ENCODE results near the gene TUBB4A. TPM values are rescaled to one million over a fixed set of nuclear protein-coding genes. Genes with fewer than 3 reads are reported as not detected.

The TUBB4A gene
- 51.8 TPM for total RNA-seq

GRCh38 chr19:6501740-6502648, at the start of gene TUBB4A:
Gene TUBB4A, minus strand, starts transcription at chr19:6502309. Its CDS starts 97 bp downstream, at chr19:6502212.

DNA sequence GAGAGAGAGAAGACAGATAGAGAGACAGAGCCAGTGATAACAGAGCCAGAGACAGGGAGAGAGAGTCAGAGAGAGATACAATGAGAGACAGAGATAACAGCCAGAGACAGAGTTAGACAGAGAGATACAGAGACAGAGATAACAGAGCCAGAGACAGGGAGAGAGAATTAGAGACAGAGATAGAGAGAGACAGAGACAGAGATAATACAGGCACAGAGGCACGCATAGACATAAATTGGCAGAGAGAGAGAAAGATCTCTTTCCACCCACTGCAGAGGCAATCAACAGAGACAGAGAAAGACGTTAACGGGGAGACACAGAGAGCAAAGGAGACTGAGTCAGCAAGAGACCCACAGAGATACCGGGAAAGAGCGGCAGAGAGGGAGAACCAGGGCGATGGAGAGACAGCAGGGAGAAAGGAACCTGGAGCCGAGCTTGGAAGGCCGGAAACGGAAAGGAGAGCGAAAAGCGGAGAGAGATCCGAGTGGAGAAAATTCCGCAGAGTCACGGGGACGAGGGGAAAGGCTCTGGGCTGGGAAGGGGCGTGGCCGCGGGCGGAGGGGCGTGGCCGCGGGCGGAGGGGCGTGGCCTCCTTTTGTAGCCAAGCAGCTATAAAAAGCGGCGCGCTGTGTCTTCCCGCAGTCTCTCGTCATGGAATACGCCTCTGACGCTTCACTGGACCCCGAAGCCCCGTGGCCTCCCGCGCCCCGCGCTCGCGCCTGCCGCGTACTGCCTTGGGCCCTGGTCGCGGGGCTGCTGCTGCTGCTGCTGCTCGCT, 28.5 kb upstream of the TUBB4A start, which contains the start of gene TNFSF9:
TNFSF9 (plus strand) TSS at position 641 of the 777 bp plus-strand sequence; CDS start at position 652, 11 bp downstream.

DNA sequence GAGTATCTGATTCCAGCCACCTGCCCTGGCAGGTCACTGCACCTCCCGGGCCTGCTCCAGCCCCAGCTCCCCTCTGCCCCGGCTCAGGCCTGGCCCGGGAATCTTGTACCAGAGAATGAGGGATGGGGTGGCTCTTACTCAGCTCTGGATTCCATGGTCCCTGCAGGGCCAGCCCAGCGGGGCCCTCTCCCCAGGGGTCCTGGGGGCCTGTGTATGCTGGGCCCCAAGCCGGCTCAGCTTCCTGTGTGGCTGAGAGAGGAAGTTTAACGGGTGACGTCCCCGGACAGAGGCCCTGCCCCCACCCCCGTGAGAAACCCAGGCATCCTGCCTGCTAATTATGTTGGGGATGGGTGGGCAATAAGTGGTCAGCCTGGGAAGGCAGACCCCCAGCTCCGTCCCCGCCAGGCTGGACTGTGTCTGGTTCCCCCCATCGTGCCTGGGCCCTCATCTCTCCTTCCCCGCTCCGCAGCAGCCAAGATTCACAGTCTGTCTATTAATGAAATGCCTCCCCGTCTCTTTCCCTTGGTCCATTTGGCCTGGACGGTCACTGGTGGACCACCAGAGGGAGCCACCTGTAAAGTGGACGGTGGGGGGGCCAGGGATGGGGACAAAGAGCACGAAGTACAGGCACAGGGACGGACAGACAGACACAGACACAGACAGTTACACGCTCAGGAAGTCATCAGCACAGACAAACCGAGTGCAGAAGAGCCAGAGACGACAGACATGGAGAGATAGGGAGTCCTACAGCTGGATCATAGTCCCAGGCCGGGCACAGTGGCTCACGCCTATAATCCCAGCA, 20.4 kb downstream of the TUBB4A start, which contains the start of gene DENND1C:
DENND1C (minus strand) TSS at position 247 of the 802 bp plus-strand sequence; CDS start at position 155, 92 bp downstream.

DNA sequence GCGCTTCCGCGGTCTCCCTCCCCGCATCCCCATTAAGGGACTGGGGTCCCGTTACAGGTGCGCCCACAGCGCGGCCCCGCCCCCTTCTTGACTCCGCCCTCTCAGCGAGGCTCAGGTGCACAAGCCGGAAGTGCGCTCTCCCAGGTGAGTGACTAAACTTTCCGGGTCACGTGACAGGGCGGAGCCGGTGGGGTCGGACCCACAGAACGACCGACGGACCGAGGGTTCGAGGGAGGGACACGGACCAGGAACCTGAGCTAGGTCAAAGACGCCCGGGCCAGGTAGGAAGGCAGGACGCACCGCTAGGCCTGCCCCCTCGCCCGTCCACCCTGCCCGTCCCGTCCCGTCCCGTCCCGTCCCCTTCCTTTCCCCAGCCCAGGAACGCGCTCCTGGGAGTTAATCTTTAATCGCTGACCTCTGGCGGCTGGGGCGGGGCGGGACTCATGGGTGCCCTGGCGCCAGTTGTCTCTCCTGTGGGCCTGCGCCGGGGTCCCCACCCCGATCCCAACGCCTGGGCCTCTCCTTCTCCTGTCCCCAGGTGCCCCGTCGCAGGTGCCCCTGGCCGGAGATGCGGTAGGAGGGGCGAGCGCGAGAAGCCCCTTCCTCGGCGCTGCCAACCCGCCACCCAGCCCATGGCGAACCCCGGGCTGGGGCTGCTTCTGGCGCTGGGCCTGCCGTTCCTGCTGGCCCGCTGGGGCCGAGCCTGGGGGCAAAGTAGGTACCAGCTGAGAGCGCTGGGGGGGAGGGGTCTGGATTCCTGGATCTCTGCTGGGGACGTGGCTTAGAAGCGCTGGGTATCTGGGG, 37.8 kb downstream of the TUBB4A start, which contains the start of gene CRB3:
CRB3 (plus strand) TSS at position 202 of the 804 bp plus-strand sequence; CDS start at position 633, 431 bp downstream.

DNA sequence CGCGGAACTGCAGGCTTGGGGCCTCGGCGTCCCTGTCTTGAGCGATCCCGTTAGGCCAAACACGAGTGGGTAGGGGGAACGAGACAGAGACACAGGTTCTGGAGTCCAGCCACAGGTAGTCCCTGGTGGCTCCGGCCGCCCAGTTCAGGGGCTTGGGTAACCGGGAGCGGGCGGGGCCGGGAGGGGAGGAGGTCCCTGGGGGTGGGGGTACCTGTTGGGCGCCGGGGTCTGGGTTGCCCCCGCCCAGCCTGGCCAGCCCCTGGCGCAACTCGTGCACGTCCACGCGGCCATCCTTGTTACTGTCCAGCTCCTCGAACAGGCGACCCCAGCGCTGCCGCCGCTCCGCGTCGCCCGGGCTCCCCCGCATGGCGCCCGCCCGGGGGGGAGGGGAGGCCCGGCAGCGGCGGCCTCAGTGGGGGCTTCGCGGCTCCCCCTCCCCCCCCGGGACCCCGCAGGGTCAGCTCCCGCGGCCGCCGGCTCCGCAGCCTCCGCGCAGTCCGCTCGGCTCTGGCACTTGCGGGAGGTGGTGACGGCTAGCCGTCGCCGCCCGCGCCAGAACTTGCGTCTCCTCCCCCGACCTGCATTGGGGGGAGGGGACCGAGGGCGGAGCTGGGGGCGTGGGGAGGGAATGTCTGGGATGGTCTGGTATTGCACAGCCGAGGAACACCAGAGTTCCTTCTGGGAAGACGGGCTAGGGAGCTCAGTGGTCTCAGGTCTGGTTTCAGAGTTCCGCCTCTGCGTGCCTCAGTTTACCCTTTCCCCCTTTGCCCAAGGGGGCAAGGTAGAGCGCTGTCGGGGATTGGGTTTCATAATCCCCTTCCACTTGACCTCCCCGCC, 42.6 kb downstream of the TUBB4A start, which contains the start of gene SLC25A23:
SLC25A23 (minus strand) TSS at position 531 of the 837 bp plus-strand sequence; CDS start at position 367, 164 bp downstream.

Other genes starting within 250 kb of the TUBB4A start
- 20.1 TPM for gene MLLT1, start 222.3 kb downstream of the TUBB4A start, total RNA-seq
- not detected for gene ACER1, start 168.7 kb downstream of the TUBB4A start, total RNA-seq
- 33.7 TPM for gene CLPP, start 140.8 kb downstream of the TUBB4A start, total RNA-seq
- gene ALKBH7, start 129.5 kb downstream of the TUBB4A start, total RNA-seq: 57.5 TPM
- 2.4 TPM for gene PSPN, start 126.4 kb downstream of the TUBB4A start, total RNA-seq
- 47.6 TPM for gene GTF2F1, start 109.1 kb downstream of the TUBB4A start, total RNA-seq
- gene KHSRP, start 77.5 kb downstream of the TUBB4A start, total RNA-seq: 167 TPM
- gene SLC25A41, start 68.5 kb downstream of the TUBB4A start, total RNA-seq: not detected
- gene SLC25A23, start 42.5 kb downstream of the TUBB4A start, total RNA-seq: 82.0 TPM
- 5.9 TPM for gene CRB3, start 38.0 kb downstream of the TUBB4A start, total RNA-seq
- 0.49 TPM for gene DENND1C, start 20.5 kb downstream of the TUBB4A start, total RNA-seq
- gene TNFSF9, start 28.7 kb upstream of the TUBB4A start, total RNA-seq: 0.44 TPM
- 1.8 TPM for gene CD70, start 88.8 kb upstream of the TUBB4A start, total RNA-seq
- 0.33 TPM for gene TNFSF14, start 167.9 kb upstream of the TUBB4A start, total RNA-seq
- 104 TPM for gene C3, start 218.3 kb upstream of the TUBB4A start, total RNA-seq
- gene GPR108, start 235.3 kb upstream of the TUBB4A start, total RNA-seq: 37.9 TPM
- 44.9 TPM for gene TRIP10, start 237.4 kb upstream of the TUBB4A start, total RNA-seq